CD4-positive, alpha-beta T cell treated with Interleukin-10 for 1 hour (primary cell): ENCODE results near the gene ARHGEF12.

Experiments used
- DNase-seq: peaks from one replicate; pipeline ENCODE4 v3.0.0-alpha.2; 2020

Gene ARHGEF12

GRCh38 chr11:120521176-120521575, 185.0 kb downstream of the ARHGEF12 start:
- DNase-seq: no peak

- no peak for DNase-seq
Observed at GRCh38 chr11:120522021-120522420, 185.8 kb downstream of the ARHGEF12 start.

GRCh38 chr11:120522736-120523135, 186.5 kb downstream of the ARHGEF12 start:
- no peak for DNase-seq

- no peak for DNase-seq
Observed at GRCh38 chr11:120523196-120523595, 187.0 kb downstream of the ARHGEF12 start.

GRCh38 chr11:120524536-120525085, 188.4 kb downstream of the ARHGEF12 start:
- DNase-seq: no peak

GRCh38 chr11:120525261-120526171, 189.3 kb downstream of the ARHGEF12 start:
- DNase-seq: no peak

- no peak for DNase-seq
Observed at GRCh38 chr11:120526241-120526640, 190.0 kb downstream of the ARHGEF12 start.

GRCh38 chr11:120527111-120527761, 191.0 kb downstream of the ARHGEF12 start:
- DNase-seq: no peak

GRCh38 chr11:120528749-120529148, 192.5 kb downstream of the ARHGEF12 start:
- no peak for DNase-seq

GRCh38 chr11:120529214-120529613, 193.0 kb downstream of the ARHGEF12 start:
- DNase-seq: no peak

GRCh38 chr11:120529911-120530310, 193.7 kb downstream of the ARHGEF12 start:
- no peak for DNase-seq

- no peak for DNase-seq
Observed at GRCh38 chr11:120532082-120532831, 196.0 kb downstream of the ARHGEF12 start.

- DNase-seq: no peak
Observed at GRCh38 chr11:120532832-120533196, 196.6 kb downstream of the ARHGEF12 start.

GRCh38 chr11:120536091-120536796, 200.0 kb downstream of the ARHGEF12 start:
- no peak for DNase-seq

- no peak for DNase-seq
Observed at GRCh38 chr11:120536797-120537169, 200.6 kb downstream of the ARHGEF12 start.

- no peak for DNase-seq
Observed at GRCh38 chr11:120537996-120538395, 201.8 kb downstream of the ARHGEF12 start.

GRCh38 chr11:120538707-120539106, 202.5 kb downstream of the ARHGEF12 start:
- DNase-seq: no peak
